Embryonic facial prominence (tissue), 1 donor: ENCODE data around the gene BRK1.
"Not testable (repeated sequence)": the region's sequence is repeated elsewhere in the genome, so short reads cannot be mapped to it uniquely, and the experiment has no call there.

Source experiments
- DNase-seq: peaks from one replicate; pipeline ENCODE4 v3.0.0-alpha.2; 2016; ENCODE audit errors: extremely low spot score

Gene BRK1

GRCh38 chr3:10115326-10116137 is at the start of gene BRK1:
BRK1 (plus strand) TSS chr3:10115675; CDS start chr3:10115702, 27 bp downstream.
- DNase-seq, result peak; percentile 95

- not testable (repeated sequence) for DNase-seq
Measured at GRCh38 chr3:10070077-10070476, 45.4 kb upstream of the BRK1 start.

GRCh38 chr3:10074666-10075065 is 40.8 kb upstream of the BRK1 start:
- DNase-seq, result no peak

- DNase-seq, result no peak
Measured at GRCh38 chr3:10081871-10082270, 33.6 kb upstream of the BRK1 start.

- DNase-seq, result no peak
Measured at GRCh38 chr3:10085738-10086137, 29.7 kb upstream of the BRK1 start.

- DNase-seq, result no peak
Measured at GRCh38 chr3:10088256-10088655, 27.2 kb upstream of the BRK1 start.

- no peak for DNase-seq
Measured at GRCh38 chr3:10090179-10090578, 25.3 kb upstream of the BRK1 start.

- not testable (repeated sequence) for DNase-seq
Measured at GRCh38 chr3:10090774-10091173, 24.7 kb upstream of the BRK1 start.

- DNase-seq, result not testable (repeated sequence)
Measured at GRCh38 chr3:10091387-10091786, 24.1 kb upstream of the BRK1 start.

- no peak for DNase-seq
Measured at GRCh38 chr3:10093678-10094077, 21.8 kb upstream of the BRK1 start.

- no peak for DNase-seq
Measured at GRCh38 chr3:10099041-10099440, 16.4 kb upstream of the BRK1 start.

GRCh38 chr3:10106919-10107318 is 8.6 kb upstream of the BRK1 start:
- DNase-seq, result no peak

GRCh38 chr3:10108091-10108490 is 7.4 kb upstream of the BRK1 start, which contains the start of gene FANCD2OS:
FANCD2OS (minus strand) TSS chr3:10108255; CDS start chr3:10104774, 3,481 bp downstream.
- no peak for DNase-seq

GRCh38 chr3:10116138-10116460 is 624 bp downstream of the BRK1 start:
- DNase-seq, result no peak

GRCh38 chr3:10116928-10117327 is 1.5 kb downstream of the BRK1 start:
- DNase-seq, result no peak

GRCh38 chr3:10119376-10119775 is 3.9 kb downstream of the BRK1 start:
- no peak for DNase-seq

- no peak for DNase-seq
Measured at GRCh38 chr3:10121064-10121463, 5.6 kb downstream of the BRK1 start.

- DNase-seq, result no peak
Measured at GRCh38 chr3:10122724-10123123, 7.2 kb downstream of the BRK1 start.

- not testable (repeated sequence) for DNase-seq
Measured at GRCh38 chr3:10135872-10136271, 20.4 kb downstream of the BRK1 start.

GRCh38 chr3:10136426-10137005 is 21.0 kb downstream of the BRK1 start:
- no peak for DNase-seq

GRCh38 chr3:10137178-10137577 is 21.7 kb downstream of the BRK1 start:
- DNase-seq, result no peak

- no peak for DNase-seq
Measured at GRCh38 chr3:10140996-10141546, 25.6 kb downstream of the BRK1 start.
